ENCODE measurements around the gene APC2. TPM values are rescaled to one million over a fixed set of nuclear protein-coding genes. Genes with fewer than 3 reads are reported as not detected.

Gene APC2
- 0.12 and 0.15 TPM in 2 replicates for total RNA-seq
- total RNA-seq (2013) = 0.09 TPM
- 0.07 and 0.16 TPM in 2 replicates for polyA plus RNA-seq
- polyA minus RNA-seq = 0.36 and 0.77 TPM in 2 replicates

GRCh38 chr19:1449467-1450442 is at the start of gene APC2:
APC2 (plus strand) TSS chr19:1450121; CDS start chr19:1453002, 2,881 bp downstream.
- no peak within 1 kb of the TSS for H3K27ac ChIP-seq (ENCODE audit: low read length in 2 of 2)

More at GRCh38 chr19:1449467-1450442, at the start of gene APC2:
- ChIA-PET POLR2A (no interaction called here), CTCF (no interaction called here)
- Histone ChIP-seq H3K4me3 (ENCODE audit: control extremely low read depth in 1 of 5, extremely low read depth in 1 of 5, insufficient read depth in 1 of 5, low read depth in 2 of 5, low read length in 4 of 5) (no peak within 1 kb of the TSS), H3K9ac (ENCODE audit: low read length) (no peak within 1 kb of the TSS), H3K4me2 (replicated peaks; ENCODE audit: low read depth, low read length, poor library complexity, severe bottlenecking) (peak within 1 kb of the TSS; percentile 65), H2AFZ (ENCODE audit: insufficient read depth, low read depth, low read length, poor library complexity, severe bottlenecking) (no peak within 1 kb of the TSS), H3K79me2 (ENCODE audit: control insufficient read depth, insufficient read depth, low read length) (no peaks in the 10 kb centered on the region), H3K9me3 (ENCODE audit: control extremely low read depth in 1 of 3, control insufficient read depth in 2 of 3, insufficient read depth in 1 of 3, low read length in 2 of 3) (peaks cover 0 to 42% (median 0%) of the 10 kb centered on the region in 3 donors), H3K36me3 (replicated peaks in 1 of 2; ENCODE audit: control extremely low read depth in 1 of 2, control insufficient read depth in 1 of 2, extremely low read depth in 1 of 2, insufficient read depth in 2 of 2, low read length in 1 of 2) (no peaks in the 10 kb centered on the region), H3K4me1 (ENCODE audit: control insufficient read depth in 2 of 2, insufficient read depth in 2 of 2, low read length in 2 of 2) (peaks cover 31 to 37% of the 10 kb centered on the region in 2 donors), H4K20me1 (ENCODE audit: control insufficient read depth, insufficient read depth, low read length, poor library complexity, severe bottlenecking) (peaks cover 24% of the 10 kb centered on the region), H3K27me3 (replicated peaks in 1 of 4; ENCODE audit: control extremely low read depth in 1 of 4, control insufficient read depth in 3 of 4, insufficient read depth in 4 of 4, low read length in 3 of 4) (peaks cover 0 to 82% (median 50%) of the 10 kb centered on the region in 4 experiments)
- no peaks in the 10 kb centered on the region for H3K9me3 Mint-ChIP-seq (ENCODE audit: insufficient read depth)
- peak within 1 kb of the TSS; percentile 33 for H3K4me3 Mint-ChIP-seq
- no peak within 1 kb of the TSS for H3K27ac Mint-ChIP-seq
- ATAC-seq (ENCODE audit: low read depth) = no peak
- H3K27me3 Mint-ChIP-seq = peaks cover 38% of the 10 kb centered on the region
- 4% methylated on average over 65 of the region's 74 CpGs for WGBS (ENCODE audit: insufficient coverage)
- no peak for TF ChIP-seq CTCF (IDR thresholded peaks at IDR 0.05)
- TF ChIP-seq EZH2 (IDR thresholded peaks at IDR 0.05; ENCODE audit: borderline replicate concordance, insufficient read depth, low read depth, low read length, poor library complexity, severe bottlenecking) = peak; percentile 87
- intact Hi-C loops (cut with micrococcal nuclease) = no loop called here
- H3K4me1 Mint-ChIP-seq = peaks cover 32% of the 10 kb centered on the region
- peak; percentile 55 for DNase-seq
